IMR-90 (cell line): ENCODE measurements around the gene VARS2. TPM values are rescaled to one million over a fixed set of nuclear protein-coding genes. Genes with fewer than 3 reads are reported as not detected.
A peak's percentile ranks its signal among the peaks of the same experiment; 100 is the strongest.

Source experiments
- ATAC-seq: fragments of 200-7000 bp; cut with Tn5 transposase; 2 replicates; pipeline ENCODE4 v1.9.1; 2020; ENCODE audit warnings: low read depth, mild to moderate bottlenecking, moderate library complexity
- BruUV-seq: library from RNA; stranded (reverse); fragments of 400-500 nt; replicated peaks from 2 replicates; lab custom pipeline; 2021; lab: Mats Ljungman, UMichigan
- CTCF ChIA-PET: fragments of 300-600 bp; formaldehyde crosslinking; extraction: SDS; loops from one replicate; lab custom pipeline; 2021; ENCODE audit warnings: antibody characterized with exemption; lab: Yijun Ruan, JAX
- POLR2A ChIA-PET: fragments of 300-600 bp; sonication (Branson Sonifier 250); formaldehyde crosslinking; loops from one replicate; lab custom pipeline; 2022; ENCODE audit warnings: antibody characterized with exemption; ENCODE audit not compliant: unreplicated experiment; lab: Charles Lee
- DNase-seq: peaks from one replicate; pipeline ENCODE4 v3.0.0; 2013
- H2AFZ ChIP-seq: replicated peaks from 2 replicates; pipeline ENCODE3; 2013; ENCODE audit warnings: low read length, mild to moderate bottlenecking; ENCODE audit not compliant: poor library complexity
- H2AK5ac ChIP-seq: 2 replicates; pipeline ENCODE4 v1.6.1; 2013; ENCODE audit warnings: low read depth, low read length, inconsistent platforms
- H2AK9ac ChIP-seq: replicated peaks from 2 replicates; pipeline ENCODE3; 2013; ENCODE audit warnings: mild to moderate bottlenecking, low read depth, low read length, moderate library complexity; ENCODE audit not compliant: poor library complexity
- H2BK120ac ChIP-seq: 2 replicates; pipeline ENCODE4 v1.6.1; 2013; ENCODE audit warnings: low read depth, low read length, inconsistent platforms
- H2BK15ac ChIP-seq: 3 replicates; pipeline ENCODE4 v1.6.1; 2013; ENCODE audit warnings: low read depth, low read length, inconsistent platforms
- H2BK20ac ChIP-seq: 2 replicates; pipeline ENCODE4 v1.6.1; 2013; ENCODE audit warnings: low read depth, mild to moderate bottlenecking, inconsistent platforms, low read length, moderate library complexity
- H2BK5ac ChIP-seq: 2 replicates; pipeline ENCODE4 v1.6.1; 2013; ENCODE audit warnings: mild to moderate bottlenecking, low read depth, low read length, inconsistent platforms; ENCODE audit not compliant: poor library complexity, severe bottlenecking
- H3K14ac ChIP-seq: replicated peaks from 2 replicates; pipeline ENCODE4 v1.6.1; 2013; ENCODE audit warnings: low read depth, low read length, inconsistent platforms
- H3K18ac ChIP-seq: 2 replicates; pipeline ENCODE4 v1.6.1; 2013; ENCODE audit warnings: low read depth, low read length, control low read depth
- H3K23ac ChIP-seq: 2 replicates; pipeline ENCODE4 v1.6.1; 2013; ENCODE audit warnings: low read depth, low read length, inconsistent platforms
- H3K27ac ChIP-seq: 2 replicates; pipeline ENCODE4 v1.5.1; 2013; ENCODE audit warnings: mild to moderate bottlenecking, control low read depth, low read length; ENCODE audit not compliant: insufficient read depth
- H3K27me3 ChIP-seq: 2 replicates; pipeline ENCODE4 v1.6.1; 2013; ENCODE audit warnings: low read length; ENCODE audit not compliant: control insufficient read depth, insufficient read depth
- H3K36me3 ChIP-seq: 2 replicates; pipeline ENCODE4 v1.6.1; 2013; ENCODE audit warnings: low read length, mixed read lengths; ENCODE audit not compliant: control insufficient read depth, insufficient read depth
- H3K4ac ChIP-seq: 2 replicates; pipeline ENCODE4 v1.6.1; 2013; ENCODE audit warnings: low read depth, low read length, inconsistent platforms
- H3K4me1 ChIP-seq: 2 replicates; pipeline ENCODE4 v1.6.1; 2013; ENCODE audit warnings: low read length, mixed read lengths; ENCODE audit not compliant: control insufficient read depth, insufficient read depth
- H3K4me2 ChIP-seq: 2 replicates; pipeline ENCODE4 v1.6.1; 2013; ENCODE audit warnings: low read depth, mild to moderate bottlenecking, control low read depth, low read length, moderate library complexity
- H3K4me3 ChIP-seq: 2 replicates; pipeline ENCODE4 v1.5.1; 2013; ENCODE audit warnings: low read depth, mild to moderate bottlenecking, control low read depth, low read length, moderate library complexity; ENCODE audit not compliant: insufficient read depth
- H3K56ac ChIP-seq: 2 replicates; pipeline ENCODE4 v1.6.1; 2013; ENCODE audit warnings: low read length, inconsistent platforms; ENCODE audit not compliant: insufficient read depth; ENCODE audit errors: extremely low read depth
- H3K79me1 ChIP-seq, 2 experiments: 2 replicates each; pipeline ENCODE4 v1.6.1; 2013; ENCODE audit warnings: low read length in 2 of 2, inconsistent platforms in 1 of 2, low read depth in 1 of 2
- H3K9ac ChIP-seq: 2 replicates; pipeline ENCODE4 v1.6.1; 2013; ENCODE audit warnings: low read depth, low read length, control low read depth
- H3K9me1 ChIP-seq: 2 replicates; pipeline ENCODE4 v1.6.1; 2013; ENCODE audit warnings: low read length, inconsistent platforms; ENCODE audit not compliant: insufficient read depth
- H3K9me3 ChIP-seq: 2 replicates; pipeline ENCODE4 v1.6.1; 2013; ENCODE audit warnings: low read length; ENCODE audit not compliant: control insufficient read depth, insufficient read depth
- H4K20me1 ChIP-seq: 2 replicates; pipeline ENCODE4 v1.6.1; 2013; ENCODE audit warnings: low read length, inconsistent platforms; ENCODE audit not compliant: insufficient read depth
- H4K5ac ChIP-seq: 2 replicates; pipeline ENCODE4 v1.6.1; 2013; ENCODE audit warnings: mild to moderate bottlenecking, low read depth, low read length, control low read depth
- H4K8ac ChIP-seq, 2 experiments: 2 replicates each; pipeline ENCODE4 v1.6.1; 2013; ENCODE audit warnings: low read depth in 2 of 2, low read length in 2 of 2, control low read depth in 1 of 2, inconsistent platforms in 1 of 2
- H4K91ac ChIP-seq: 2 replicates; pipeline ENCODE4 v1.6.1; 2013; ENCODE audit warnings: low read depth, low read length, inconsistent platforms; ENCODE audit not compliant: insufficient read depth
- BHLHE40 ChIP-seq: fragments of 150-350 bp; IDR thresholded peaks from 2 replicates; pipeline ENCODE4 v1.6.1; 2016; ENCODE audit warnings: mild to moderate bottlenecking, low read depth, low read length
- CEBPB ChIP-seq: IDR thresholded peaks from 2 replicates; pipeline ENCODE4 v1.6.1; 2012; ENCODE audit warnings: low read depth, low read length, improper control_type of control experiment
- FOS ChIP-seq: fragments of 150-350 bp; IDR thresholded peaks from 2 replicates; pipeline ENCODE4 v1.6.1; 2016; ENCODE audit warnings: low read depth, low read length
- MAFK ChIP-seq: IDR thresholded peaks from 2 replicates; pipeline ENCODE4 v1.6.1; 2012; ENCODE audit warnings: low read depth, low read length, improper control_type of control experiment
- MXI1 ChIP-seq: IDR thresholded peaks from 2 replicates; pipeline ENCODE4 v1.6.1; 2012; ENCODE audit warnings: low read depth, mild to moderate bottlenecking, low read length, moderate library complexity, borderline replicate concordance
- RAD21 ChIP-seq: IDR thresholded peaks from 2 replicates; pipeline ENCODE4 v1.6.1; 2012; ENCODE audit warnings: low read length, improper control_type of control experiment
- RFX5 ChIP-seq: IDR thresholded peaks from 2 replicates; pipeline ENCODE4 v1.8.0; 2012; ENCODE audit warnings: low read depth, mild to moderate bottlenecking, low read length, moderate library complexity
- SMC3 ChIP-seq: fragments of 150-350 bp; IDR thresholded peaks from 2 replicates; pipeline ENCODE4 v1.6.1; 2016; ENCODE audit warnings: low read depth, mild to moderate bottlenecking, antibody characterized with exemption, low read length, moderate library complexity
- WGBS, 2 experiments: methylation state at CpG; one replicate each; pipeline versions ENCODE4 v1.1.5 to v1.1.7; 2013; ENCODE audit warnings: missing lambda C conversion rate in 2 of 2; ENCODE audit not compliant: insufficient read length in 1 of 2; ENCODE audit errors: extremely low coverage in 2 of 2; 5-methylcytosine and 5-hydroxymethylcytosine counted together
- dilution Hi-C: fragments of 300-500 bp; cut with HindIII; formaldehyde crosslinking; loops from one replicate; pipeline ENCODE4 v1.14.3; 2018; ENCODE audit warnings: low sequenced_read_pairs; ENCODE audit not compliant: unreplicated experiment
- in situ Hi-C: fragments of 300-500 bp; cut with MboI; formaldehyde crosslinking; loops from 3 replicates; pipeline ENCODE4 v1.14.3; 2019; ENCODE audit warnings: low sequenced_read_pairs, inconsistent platforms, mixed read lengths
- intact Hi-C: fragments of 100-400 bp; cut with micrococcal nuclease; formaldehyde crosslinking; loops from 2 replicates; pipeline ENCODE4 v1.10.0; 2022
- polyA plus RNA-seq, 3 experiments: library from polyadenylated mRNA; depleted of rRNA; stranded (reverse); fragments of >200 nt; gene quantifications; 2 replicates each; pipeline ENCODE4 v1.2.3, GENCODE V29; 2012; ENCODE audit warnings: low replicate concordance in 1 of 3
- total RNA-seq: library from RNA; depleted of rRNA; stranded (reverse); fragments of >200 nt; gene quantifications from 2 replicates; pipeline ENCODE4 v1.2.3, GENCODE V29; 2012
- TF ChIP-seq, protein P1 (sequence below): fragments of 150-350 bp; IDR thresholded peaks from 2 replicates; pipeline ENCODE4 v1.6.1; 2016; ENCODE audit warnings: low read depth, mild to moderate bottlenecking, low read length, moderate library complexity, borderline replicate concordance
- TF ChIP-seq, protein P2 (sequence below): fragments of 150-350 bp; IDR thresholded peaks from 2 replicates; pipeline ENCODE4 v1.6.1; 2017; ENCODE audit warnings: mild to moderate bottlenecking, antibody characterized with exemption, low read length, low read depth
- TF ChIP-seq, protein P3 (sequence below): conservative IDR thresholded peaks from 2 replicates; pipeline ENCODE4 v1.5.1; 2012; ENCODE audit warnings: mild to moderate bottlenecking, low read depth, low read length, improper control_type of control experiment

VARS2 gene
- total and polyA plus RNA-seq, 2 of the 4 experiments (the other 2 are of a cell fraction) = 7.2 to 14.0 TPM

DNA sequence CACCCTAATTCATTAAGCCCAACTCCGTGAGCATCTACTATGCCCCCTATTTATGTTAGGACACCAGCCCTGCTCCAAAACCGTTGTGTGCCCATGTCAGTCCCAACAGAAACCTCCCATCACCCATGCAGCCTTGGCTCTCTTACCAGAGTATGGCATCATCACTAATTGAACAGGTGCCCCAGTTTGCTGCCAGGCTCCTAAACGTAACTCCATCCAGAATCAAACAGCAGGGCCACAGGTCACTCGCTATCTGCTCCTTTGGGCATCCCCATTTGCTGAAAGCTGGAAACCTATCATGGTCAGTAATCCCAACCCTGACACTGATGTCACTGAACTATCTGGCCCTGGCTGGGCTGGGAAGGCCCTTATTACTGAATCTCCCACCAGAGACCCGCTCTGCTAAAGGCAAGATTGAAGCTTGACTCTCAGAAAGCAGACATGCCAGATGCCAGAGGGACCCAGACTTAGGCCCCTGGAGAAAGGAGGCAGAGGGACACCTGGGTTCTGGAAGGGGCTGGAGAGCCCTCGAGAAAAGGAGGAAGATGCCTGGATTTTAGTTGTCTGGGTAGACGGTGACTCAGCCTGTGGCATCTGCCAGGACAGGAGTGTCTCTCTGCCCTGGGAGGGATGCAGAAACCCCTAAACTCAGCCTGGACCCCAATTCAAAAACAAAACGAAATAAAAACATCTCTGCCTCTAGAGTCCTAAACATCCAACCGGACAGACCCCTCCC lies 40.8 kb downstream of the VARS2 start:
- Histone ChIP-seq H3K23ac (no peak overlapping the region; the same call in 1 of the 2 replicates), H2BK20ac (no peak overlapping the region), H3K56ac (no peak overlapping the region), H2AFZ (peak overlapping the region; percentile 81), H2BK120ac (no peak overlapping the region), H4K20me1 (no peaks in the 10 kb centered on the region), H3K27me3 (peaks cover 71% of the 10 kb centered on the region), H3K4me3 (no peak overlapping the region), H3K36me3 (no peaks in the 10 kb centered on the region), H4K91ac (no peak overlapping the region), H3K9me3 (peaks cover 6% of the 10 kb centered on the region), H3K9ac (no peak overlapping the region), H2AK9ac (no peak overlapping the region), H3K14ac (no peak overlapping the region), H3K4me2 (no peak overlapping the region), H3K4me1 (no peaks in the 10 kb centered on the region), H2BK15ac (no peak overlapping the region), H3K4ac (no peak overlapping the region), H3K79me1 (no peaks in the 10 kb centered on the region), H3K9me1 (peaks cover 6% of the 10 kb centered on the region; the same call in 1 of the 2 replicates), H2AK5ac (no peak overlapping the region), H2BK5ac (no peak overlapping the region), H4K5ac (no peak overlapping the region), H4K8ac (no peak overlapping the region), H3K27ac (no peak overlapping the region), H3K18ac (no peak overlapping the region)
- DNase-seq = no peak
- WGBS, 2 experiments = no CpG with 5 or more reads among the region's 9 CpGs
- in situ Hi-C loops (no loop called here), dilution Hi-C loops (no loop called here), intact Hi-C loops (no loop called here)
- no peak for TF ChIP-seq BHLHE40
- TF ChIP-seq, protein P1, sequence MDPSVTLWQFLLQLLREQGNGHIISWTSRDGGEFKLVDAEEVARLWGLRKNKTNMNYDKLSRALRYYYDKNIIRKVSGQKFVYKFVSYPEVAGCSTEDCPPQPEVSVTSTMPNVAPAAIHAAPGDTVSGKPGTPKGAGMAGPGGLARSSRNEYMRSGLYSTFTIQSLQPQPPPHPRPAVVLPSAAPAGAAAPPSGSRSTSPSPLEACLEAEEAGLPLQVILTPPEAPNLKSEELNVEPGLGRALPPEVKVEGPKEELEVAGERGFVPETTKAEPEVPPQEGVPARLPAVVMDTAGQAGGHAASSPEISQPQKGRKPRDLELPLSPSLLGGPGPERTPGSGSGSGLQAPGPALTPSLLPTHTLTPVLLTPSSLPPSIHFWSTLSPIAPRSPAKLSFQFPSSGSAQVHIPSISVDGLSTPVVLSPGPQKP = no peak
- TF ChIP-seq FOS = no peak
- TF ChIP-seq, protein P2, sequence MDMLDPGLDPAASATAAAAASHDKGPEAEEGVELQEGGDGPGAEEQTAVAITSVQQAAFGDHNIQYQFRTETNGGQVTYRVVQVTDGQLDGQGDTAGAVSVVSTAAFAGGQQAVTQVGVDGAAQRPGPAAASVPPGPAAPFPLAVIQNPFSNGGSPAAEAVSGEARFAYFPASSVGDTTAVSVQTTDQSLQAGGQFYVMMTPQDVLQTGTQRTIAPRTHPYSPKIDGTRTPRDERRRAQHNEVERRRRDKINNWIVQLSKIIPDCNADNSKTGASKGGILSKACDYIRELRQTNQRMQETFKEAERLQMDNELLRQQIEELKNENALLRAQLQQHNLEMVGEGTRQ = no peak
- no peak for TF ChIP-seq MXI1
- TF ChIP-seq, protein P3, sequence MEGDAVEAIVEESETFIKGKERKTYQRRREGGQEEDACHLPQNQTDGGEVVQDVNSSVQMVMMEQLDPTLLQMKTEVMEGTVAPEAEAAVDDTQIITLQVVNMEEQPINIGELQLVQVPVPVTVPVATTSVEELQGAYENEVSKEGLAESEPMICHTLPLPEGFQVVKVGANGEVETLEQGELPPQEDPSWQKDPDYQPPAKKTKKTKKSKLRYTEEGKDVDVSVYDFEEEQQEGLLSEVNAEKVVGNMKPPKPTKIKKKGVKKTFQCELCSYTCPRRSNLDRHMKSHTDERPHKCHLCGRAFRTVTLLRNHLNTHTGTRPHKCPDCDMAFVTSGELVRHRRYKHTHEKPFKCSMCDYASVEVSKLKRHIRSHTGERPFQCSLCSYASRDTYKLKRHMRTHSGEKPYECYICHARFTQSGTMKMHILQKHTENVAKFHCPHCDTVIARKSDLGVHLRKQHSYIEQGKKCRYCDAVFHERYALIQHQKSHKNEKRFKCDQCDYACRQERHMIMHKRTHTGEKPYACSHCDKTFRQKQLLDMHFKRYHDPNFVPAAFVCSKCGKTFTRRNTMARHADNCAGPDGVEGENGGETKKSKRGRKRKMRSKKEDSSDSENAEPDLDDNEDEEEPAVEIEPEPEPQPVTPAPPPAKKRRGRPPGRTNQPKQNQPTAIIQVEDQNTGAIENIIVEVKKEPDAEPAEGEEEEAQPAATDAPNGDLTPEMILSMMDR = no peak
- no peak for TF ChIP-seq RFX5
- no peak for TF ChIP-seq MAFK
- no peak for TF ChIP-seq RAD21
- no peak for TF ChIP-seq SMC3
- TF ChIP-seq CEBPB = no peak
- no peak for ATAC-seq
- ChIA-PET POLR2A (no interaction called here), CTCF (interaction anchor here (1.2 kb wide), 1 partner anchor 41 kb away, joined by 3 read pairs; no protein-coding TSS in a partner anchor)
- BruUV-seq = no TSS peak
